Measurements from ENCODE around the gene RPS23.
A peak's percentile ranks its signal among the peaks of the same experiment; 100 is the strongest.

The RPS23 gene

GRCh38 chr5:82225525-82226172, 52.5 kb downstream of the RPS23 start:
- H3K27ac ChIP-seq (ENCODE audit: low read depth, low read length) = no peak overlapping the region
- H2AFZ ChIP-seq (ENCODE audit: low read depth, low read length, severe bottlenecking) = no peak overlapping the region
- no peak overlapping the region for H3K4me2 ChIP-seq (ENCODE audit: low read depth, low read length, poor library complexity, severe bottlenecking)
- no peak overlapping the region for H3K9ac ChIP-seq (ENCODE audit: low read length)
- H3F3A ChIP-seq (ENCODE audit: insufficient read depth) = no peaks in the 10 kb centered on the region
- no peaks in the 10 kb centered on the region for H3K79me2 ChIP-seq (ENCODE audit: insufficient read depth, low read length)
- no peaks in the 10 kb centered on the region for H3K9me3 ChIP-seq (ENCODE audit: insufficient read depth, low read length)
- no peaks in the 10 kb centered on the region for H4K20me1 ChIP-seq (ENCODE audit: low read depth, low read length)
- no peaks in the 10 kb centered on the region for H3K9me2 ChIP-seq (replicated peaks; ENCODE audit: insufficient read depth, low read length)
- TF ChIP-seq EZH2phosphoT487 (conservative IDR thresholded peaks at IDR 0.05; ENCODE audit: low read length) = no peak
- TF ChIP-seq, protein P1, sequence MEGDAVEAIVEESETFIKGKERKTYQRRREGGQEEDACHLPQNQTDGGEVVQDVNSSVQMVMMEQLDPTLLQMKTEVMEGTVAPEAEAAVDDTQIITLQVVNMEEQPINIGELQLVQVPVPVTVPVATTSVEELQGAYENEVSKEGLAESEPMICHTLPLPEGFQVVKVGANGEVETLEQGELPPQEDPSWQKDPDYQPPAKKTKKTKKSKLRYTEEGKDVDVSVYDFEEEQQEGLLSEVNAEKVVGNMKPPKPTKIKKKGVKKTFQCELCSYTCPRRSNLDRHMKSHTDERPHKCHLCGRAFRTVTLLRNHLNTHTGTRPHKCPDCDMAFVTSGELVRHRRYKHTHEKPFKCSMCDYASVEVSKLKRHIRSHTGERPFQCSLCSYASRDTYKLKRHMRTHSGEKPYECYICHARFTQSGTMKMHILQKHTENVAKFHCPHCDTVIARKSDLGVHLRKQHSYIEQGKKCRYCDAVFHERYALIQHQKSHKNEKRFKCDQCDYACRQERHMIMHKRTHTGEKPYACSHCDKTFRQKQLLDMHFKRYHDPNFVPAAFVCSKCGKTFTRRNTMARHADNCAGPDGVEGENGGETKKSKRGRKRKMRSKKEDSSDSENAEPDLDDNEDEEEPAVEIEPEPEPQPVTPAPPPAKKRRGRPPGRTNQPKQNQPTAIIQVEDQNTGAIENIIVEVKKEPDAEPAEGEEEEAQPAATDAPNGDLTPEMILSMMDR (IDR thresholded peaks at IDR 0.05; ENCODE audit: insufficient read depth, low read length, poor library complexity, severe bottlenecking) = peak; percentile 61
- no peaks in the 10 kb centered on the region for H3K27me3 ChIP-seq (ENCODE audit: low read length)
- no peak overlapping the region for H3K4me3 ChIP-seq (ENCODE audit: insufficient read depth, low read length, poor library complexity, severe bottlenecking)
- no peaks in the 10 kb centered on the region for H3K36me3 ChIP-seq (ENCODE audit: low read length)

All from SU-DHL-6 (cell line).